GM19467 (cell line): ENCODE results near the gene CTIF.

ENCODE experiments used
- ATAC-seq: cut with Tn5 transposase; IDR thresholded peaks from one replicate; pipeline ENCODE4 v1.9.1; 2021; ENCODE audit warnings: mild to moderate bottlenecking, moderate library complexity; ENCODE audit not compliant: unreplicated experiment

The CTIF gene

GRCh38 chr18:48794251-48794970 lies 255.6 kb downstream of the CTIF start:
- ATAC-seq: no peak

- no peak for ATAC-seq
Measured at GRCh38 chr18:48795696-48796095, 256.9 kb downstream of the CTIF start.

GRCh38 chr18:48796491-48797205 lies 257.8 kb downstream of the CTIF start:
- no peak for ATAC-seq

- ATAC-seq: no peak
Measured at GRCh38 chr18:48797841-48798255, 259.0 kb downstream of the CTIF start.

GRCh38 chr18:48798334-48799245 lies 259.8 kb downstream of the CTIF start:
- ATAC-seq: no peak

GRCh38 chr18:48799724-48800315 lies 261.0 kb downstream of the CTIF start:
- ATAC-seq: no peak

- ATAC-seq: no peak
Measured at GRCh38 chr18:48800466-48800865, 261.6 kb downstream of the CTIF start.

- no peak for ATAC-seq
Measured at GRCh38 chr18:48800876-48801727, 262.3 kb downstream of the CTIF start.

GRCh38 chr18:48801728-48802542 lies 263.1 kb downstream of the CTIF start:
- ATAC-seq: no peak

GRCh38 chr18:48802543-48803290 lies 263.9 kb downstream of the CTIF start:
- ATAC-seq: no peak

GRCh38 chr18:48803518-48803917 lies 264.7 kb downstream of the CTIF start:
- ATAC-seq: no peak

- no peak for ATAC-seq
Measured at GRCh38 chr18:48803951-48804855, 265.4 kb downstream of the CTIF start.

GRCh38 chr18:48804856-48805610 lies 266.2 kb downstream of the CTIF start:
- no peak for ATAC-seq

- no peak for ATAC-seq
Measured at GRCh38 chr18:48805826-48806535, 267.1 kb downstream of the CTIF start.

GRCh38 chr18:48806551-48807261 lies 267.9 kb downstream of the CTIF start:
- ATAC-seq: no peak

GRCh38 chr18:48808476-48808875 lies 269.6 kb downstream of the CTIF start:
- ATAC-seq: no peak
